Measurements from ENCODE around the gene SPRR4. TPM values are rescaled to one million over a fixed set of nuclear protein-coding genes. Genes with fewer than 3 reads are reported as not detected.

The SPRR4 gene
- polyA plus RNA-seq, 1 of the 3 experiments (the other 2 are of a cell fraction), result not detected

DNA sequence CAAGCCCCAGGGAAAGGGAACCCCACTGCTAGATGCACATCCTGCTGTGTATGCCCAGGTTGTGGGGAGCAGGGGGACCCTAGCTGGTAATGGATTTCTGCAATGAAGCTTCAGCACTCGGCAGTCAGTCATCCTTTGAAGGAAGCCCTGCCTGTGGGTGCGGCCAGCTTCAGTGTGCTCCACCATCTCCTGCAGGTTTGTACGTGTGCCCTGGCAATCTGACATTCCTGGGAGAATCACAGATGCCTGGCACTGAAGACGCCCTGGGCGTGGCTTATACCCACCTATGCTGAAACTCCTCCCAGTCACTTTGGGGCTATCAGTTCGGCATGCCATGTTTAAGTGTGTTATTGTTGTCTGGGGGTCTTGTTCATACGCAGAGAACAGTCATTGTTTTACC, 16.7 kb upstream of the SPRR4 start:
- H3K9ac ChIP-seq, result no peak overlapping the region
- H3K27ac ChIP-seq (ENCODE audit: low read depth in 2 of 2, low read length in 1 of 2), result no peak overlapping the region
- ChIA-PET POLR2A (no interaction called here), CTCF (no interaction called here)
- peaks cover 28% of the 10 kb centered on the region; the same call in 1 of the 2 replicates for H3K27me3 ChIP-seq (ENCODE audit: insufficient read depth)
- H3K4me1 ChIP-seq (ENCODE audit: control insufficient read depth in 1 of 2, insufficient read depth in 2 of 2, low read depth in 1 of 2, low read length in 1 of 2), result no peaks in the 10 kb centered on the region
- no peaks in the 10 kb centered on the region for H4K20me1 ChIP-seq (ENCODE audit: insufficient read depth)
- H3K36me3 ChIP-seq (replicated peaks in 1 of 2; ENCODE audit: control insufficient read depth in 1 of 2, insufficient read depth in 2 of 2, low read length in 1 of 2), result no peaks in the 10 kb centered on the region
- TF ChIP-seq YY1 (IDR thresholded peaks at IDR 0.05; ENCODE audit: low read depth) (no peak), GATA2 (CRISPR knock-in tag; IDR thresholded peaks at IDR 0.05) (no peak), ELF1 (IDR thresholded peaks at IDR 0.05) (no peak), RCOR1 (IDR thresholded peaks at IDR 0.05; ENCODE audit: low read length) (no peak), JUND (IDR thresholded peaks at IDR 0.05) (no peak)
- no peaks in the 10 kb centered on the region for H3K79me2 ChIP-seq (ENCODE audit: insufficient read depth)
- 2% methylated on average over 6 of the region's 7 CpGs for WGBS (ENCODE audit: low lambda C conversion rate)
- H3K4me3 ChIP-seq (ENCODE audit: low read depth in 2 of 2, low read length in 1 of 2), result no peak overlapping the region
- no peaks in the 10 kb centered on the region for H3F3A ChIP-seq (replicated peaks; ENCODE audit: insufficient read depth)
- no peaks in the 10 kb centered on the region for H3K9me2 ChIP-seq
- DNase-seq, result no peak
- no peak overlapping the region for H3K4me2 ChIP-seq
- no peaks in the 10 kb centered on the region for H3K9me3 ChIP-seq
- no peak overlapping the region for H2AFZ ChIP-seq (ENCODE audit: low read depth)

DNA sequence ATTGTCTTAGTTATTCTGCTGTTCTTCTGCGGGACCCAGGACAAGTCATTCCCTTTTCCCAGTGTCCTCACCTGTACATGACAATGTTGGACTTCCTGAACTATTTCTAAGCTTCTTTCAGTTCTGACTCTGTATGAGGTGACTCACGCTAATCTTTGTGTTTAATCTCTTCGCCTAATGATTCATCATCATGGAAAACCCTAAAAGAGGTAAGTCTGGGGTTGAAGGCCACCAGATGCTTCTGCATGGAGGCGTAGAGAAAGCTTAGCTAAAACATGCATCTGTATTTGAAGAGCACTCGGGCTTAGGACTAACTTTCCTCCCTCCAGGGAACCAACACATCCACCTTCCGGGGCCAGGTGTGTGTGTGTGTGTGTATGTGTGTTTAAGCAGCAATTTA, 16.0 kb upstream of the SPRR4 start:
- H4K20me1 ChIP-seq (ENCODE audit: insufficient read depth), result no peaks in the 10 kb centered on the region
- H3K27ac ChIP-seq (ENCODE audit: low read depth in 2 of 2, low read length in 1 of 2), result no peak overlapping the region
- POLR2A ChIA-PET, result no interaction called here
- no peak overlapping the region for H2AFZ ChIP-seq (ENCODE audit: low read depth)
- no peaks in the 10 kb centered on the region for H3F3A ChIP-seq (replicated peaks; ENCODE audit: insufficient read depth)
- H3K4me3 ChIP-seq (ENCODE audit: low read depth in 2 of 2, low read length in 1 of 2), result no peak overlapping the region
- no peaks in the 10 kb centered on the region for H3K9me2 ChIP-seq
- H3K4me2 ChIP-seq, result no peak overlapping the region
- WGBS (ENCODE audit: low lambda C conversion rate), result 2% methylated on average over 6 of the region's 6 CpGs
- TF ChIP-seq FOXM1 (IDR thresholded peaks at IDR 0.05; ENCODE audit: low read depth) (no peak), JUND (IDR thresholded peaks at IDR 0.05) (0 out of 2 replicates have a peak, but pooled peaks have one; percentile 11)
- H3K36me3 ChIP-seq (replicated peaks in 1 of 2; ENCODE audit: control insufficient read depth in 1 of 2, insufficient read depth in 2 of 2, low read length in 1 of 2), result no peaks in the 10 kb centered on the region
- no peak overlapping the region for H3K9ac ChIP-seq
- no peaks in the 10 kb centered on the region for H3K9me3 ChIP-seq
- H3K79me2 ChIP-seq (ENCODE audit: insufficient read depth), result no peaks in the 10 kb centered on the region
- no peak for DNase-seq
- H3K27me3 ChIP-seq (ENCODE audit: insufficient read depth), result peaks cover 22% of the 10 kb centered on the region; the same call in 1 of the 2 replicates
- CTCF ChIA-PET, result interaction anchor here (0.8 kb wide), 1 partner anchor 11 kb away, joined by 3 read pairs; no protein-coding TSS in a partner anchor
- H3K4me1 ChIP-seq (ENCODE audit: control insufficient read depth in 1 of 2, insufficient read depth in 2 of 2, low read depth in 1 of 2, low read length in 1 of 2), result no peaks in the 10 kb centered on the region

DNA sequence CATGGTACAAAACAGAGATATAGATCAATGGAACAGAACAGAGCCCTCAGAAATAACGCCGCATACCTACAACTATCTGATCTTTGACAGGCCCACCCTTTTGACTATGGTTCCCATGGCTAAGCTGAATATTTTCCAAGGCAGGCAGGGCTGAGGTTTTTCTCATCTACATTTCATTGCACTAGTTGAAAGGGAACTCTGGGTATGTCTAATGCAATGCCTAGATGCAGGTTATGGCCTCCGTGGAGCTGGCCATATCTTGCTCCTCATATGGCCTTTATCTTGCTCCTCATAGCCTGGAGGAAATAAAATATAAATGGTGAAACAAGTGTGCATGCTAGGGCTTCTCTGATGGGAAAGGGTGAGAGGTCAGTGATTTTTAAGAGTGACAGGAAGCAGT, 12.9 kb upstream of the SPRR4 start:
- TF ChIP-seq YY1 (IDR thresholded peaks at IDR 0.05; ENCODE audit: low read depth) (no peak), JUND (IDR thresholded peaks at IDR 0.05) (no peak), EP300 (IDR thresholded peaks at IDR 0.05; ENCODE audit: borderline replicate concordance in 1 of 2, low read depth in 1 of 2, low read length in 1 of 2) (no peak), NRF1 (IDR thresholded peaks at IDR 0.05; ENCODE audit: low read depth, low read length) (no peak), TCF12 (IDR thresholded peaks at IDR 0.05) (no peak), ELF1 (IDR thresholded peaks at IDR 0.05) (no peak), MEF2A (IDR thresholded peaks at IDR 0.05; ENCODE audit: borderline replicate concordance, low read depth) (no peak)
- TF ChIP-seq, protein P1, sequence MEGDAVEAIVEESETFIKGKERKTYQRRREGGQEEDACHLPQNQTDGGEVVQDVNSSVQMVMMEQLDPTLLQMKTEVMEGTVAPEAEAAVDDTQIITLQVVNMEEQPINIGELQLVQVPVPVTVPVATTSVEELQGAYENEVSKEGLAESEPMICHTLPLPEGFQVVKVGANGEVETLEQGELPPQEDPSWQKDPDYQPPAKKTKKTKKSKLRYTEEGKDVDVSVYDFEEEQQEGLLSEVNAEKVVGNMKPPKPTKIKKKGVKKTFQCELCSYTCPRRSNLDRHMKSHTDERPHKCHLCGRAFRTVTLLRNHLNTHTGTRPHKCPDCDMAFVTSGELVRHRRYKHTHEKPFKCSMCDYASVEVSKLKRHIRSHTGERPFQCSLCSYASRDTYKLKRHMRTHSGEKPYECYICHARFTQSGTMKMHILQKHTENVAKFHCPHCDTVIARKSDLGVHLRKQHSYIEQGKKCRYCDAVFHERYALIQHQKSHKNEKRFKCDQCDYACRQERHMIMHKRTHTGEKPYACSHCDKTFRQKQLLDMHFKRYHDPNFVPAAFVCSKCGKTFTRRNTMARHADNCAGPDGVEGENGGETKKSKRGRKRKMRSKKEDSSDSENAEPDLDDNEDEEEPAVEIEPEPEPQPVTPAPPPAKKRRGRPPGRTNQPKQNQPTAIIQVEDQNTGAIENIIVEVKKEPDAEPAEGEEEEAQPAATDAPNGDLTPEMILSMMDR (IDR thresholded peaks at IDR 0.05), result no peak
- TF ChIP-seq, protein P2, sequence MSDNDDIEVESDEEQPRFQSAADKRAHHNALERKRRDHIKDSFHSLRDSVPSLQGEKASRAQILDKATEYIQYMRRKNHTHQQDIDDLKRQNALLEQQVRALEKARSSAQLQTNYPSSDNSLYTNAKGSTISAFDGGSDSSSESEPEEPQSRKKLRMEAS (IDR thresholded peaks at IDR 0.05; ENCODE audit: low read depth), result no peak
- TF ChIP-seq, protein P3, sequence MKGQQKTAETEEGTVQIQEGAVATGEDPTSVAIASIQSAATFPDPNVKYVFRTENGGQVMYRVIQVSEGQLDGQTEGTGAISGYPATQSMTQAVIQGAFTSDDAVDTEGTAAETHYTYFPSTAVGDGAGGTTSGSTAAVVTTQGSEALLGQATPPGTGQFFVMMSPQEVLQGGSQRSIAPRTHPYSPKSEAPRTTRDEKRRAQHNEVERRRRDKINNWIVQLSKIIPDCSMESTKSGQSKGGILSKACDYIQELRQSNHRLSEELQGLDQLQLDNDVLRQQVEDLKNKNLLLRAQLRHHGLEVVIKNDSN (IDR thresholded peaks at IDR 0.05; ENCODE audit: borderline replicate concordance, low read depth), result no peak
- Histone ChIP-seq H3K27ac (ENCODE audit: low read depth in 2 of 2, low read length in 1 of 2) (no peak overlapping the region), H3K4me3 (ENCODE audit: low read depth in 2 of 2, low read length in 1 of 2) (no peak overlapping the region), H3K36me3 (replicated peaks in 1 of 2; ENCODE audit: control insufficient read depth in 1 of 2, insufficient read depth in 2 of 2, low read length in 1 of 2) (no peaks in the 10 kb centered on the region), H3F3A (replicated peaks; ENCODE audit: insufficient read depth) (no peaks in the 10 kb centered on the region), H3K27me3 (ENCODE audit: insufficient read depth) (peaks cover 10% of the 10 kb centered on the region; the same call in 1 of the 2 replicates), H3K9ac (no peak overlapping the region), H3K4me1 (ENCODE audit: control insufficient read depth in 1 of 2, insufficient read depth in 2 of 2, low read depth in 1 of 2, low read length in 1 of 2) (no peaks in the 10 kb centered on the region), H2AFZ (ENCODE audit: low read depth) (no peak overlapping the region), H4K20me1 (ENCODE audit: insufficient read depth) (no peaks in the 10 kb centered on the region), H3K4me2 (no peak overlapping the region), H3K79me2 (ENCODE audit: insufficient read depth) (no peaks in the 10 kb centered on the region), H3K9me3 (no peaks in the 10 kb centered on the region), H3K9me2 (no peaks in the 10 kb centered on the region)
- 8% methylated on average over 3 of the region's 3 CpGs for WGBS (ENCODE audit: low lambda C conversion rate)
- CTCF ChIA-PET, result no interaction called here
- POLR2A ChIA-PET, result no interaction called here
- no peak for DNase-seq

All from SK-N-SH (cell line).